Dedifferentiated amniotic fluid mesenchymal stem cell (primary cell): ENCODE results near the gene RASSF8.
"Not testable (repeated sequence)": the region's sequence is repeated elsewhere in the genome, so short reads cannot be mapped to it uniquely, and the experiment has no call there.

Experiments
- DNase-seq: peaks from one replicate; pipeline ENCODE4 v3.0.0-alpha.2; 2016; ENCODE audit errors: extremely low spot score

The RASSF8 gene

GRCh38 chr12:26057271-26057670, 98.8 kb downstream of the RASSF8 start:
- not testable (repeated sequence) for DNase-seq

GRCh38 chr12:26058308-26058707, 99.8 kb downstream of the RASSF8 start:
- DNase-seq: no peak

- DNase-seq: peak; percentile 69
These were observed 100.3 kb downstream of the RASSF8 start for GRCh38 chr12:26058818-26059217.

GRCh38 chr12:26062006-26062405, 103.5 kb downstream of the RASSF8 start:
- no peak for DNase-seq

- DNase-seq: peak; percentile 46
These were observed 104.1 kb downstream of the RASSF8 start for GRCh38 chr12:26062566-26062965.

DNA sequence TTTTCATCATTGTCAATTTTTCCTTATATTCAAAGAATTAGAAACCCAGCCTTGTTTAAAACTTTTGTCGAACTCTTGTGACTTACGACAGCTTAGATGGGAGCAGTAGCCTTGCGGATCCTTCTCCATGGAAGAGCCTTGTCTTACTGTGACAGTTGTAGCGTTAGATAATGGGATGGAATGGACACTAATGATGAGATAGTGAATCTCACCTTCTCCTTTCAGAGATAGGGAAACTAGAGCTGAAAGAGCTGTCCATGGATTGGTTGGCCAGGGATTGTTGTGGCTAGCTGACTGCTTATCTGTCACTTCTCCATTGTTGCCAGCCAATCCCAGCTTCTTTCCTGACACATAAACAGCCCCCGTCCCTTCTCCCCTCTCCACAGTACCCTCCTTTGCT, 107.0 kb downstream of the RASSF8 start:
- no peak for DNase-seq

GRCh38 chr12:26068503-26068902, 110.0 kb downstream of the RASSF8 start:
- DNase-seq: no peak

GRCh38 chr12:26069796-26070195, 111.3 kb downstream of the RASSF8 start:
- DNase-seq: no peak

DNA sequence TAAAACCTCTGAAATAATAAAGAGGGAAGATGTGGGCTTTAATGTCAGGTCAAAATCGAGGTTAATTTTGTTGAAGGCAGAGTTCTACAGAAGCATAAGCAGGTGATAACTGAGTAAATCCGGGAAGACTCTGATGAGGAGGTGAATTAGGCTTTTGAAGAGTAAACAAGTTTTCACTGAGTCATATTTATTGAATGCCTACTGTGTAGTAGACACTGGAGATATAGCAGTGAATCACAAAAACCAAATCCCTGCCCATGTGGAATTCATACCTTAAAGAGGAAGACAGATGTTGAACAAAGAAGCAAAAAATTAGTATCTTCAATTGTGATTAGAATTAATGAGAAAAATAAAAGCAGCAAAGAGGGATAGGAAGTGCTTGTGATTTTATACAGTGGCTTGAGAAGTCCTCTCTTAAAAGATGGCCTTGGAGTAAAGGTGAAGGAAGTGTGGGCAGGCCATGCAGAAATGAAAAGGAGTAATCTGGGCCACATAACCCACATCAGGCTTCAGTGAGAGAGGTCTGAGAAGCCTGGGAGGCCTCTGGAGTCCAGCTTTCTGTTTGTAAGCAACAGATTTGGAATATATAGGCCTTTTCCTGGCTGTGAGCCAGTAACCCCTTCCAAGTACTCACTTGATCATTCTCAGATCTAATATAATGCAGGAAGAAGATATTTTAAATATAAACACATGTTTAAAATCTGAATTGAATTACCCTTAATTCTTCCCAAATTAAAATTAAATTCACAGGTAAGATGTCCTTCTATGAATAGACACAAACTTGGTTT, 119.6 kb downstream of the RASSF8 start:
- no peak for DNase-seq

DNA sequence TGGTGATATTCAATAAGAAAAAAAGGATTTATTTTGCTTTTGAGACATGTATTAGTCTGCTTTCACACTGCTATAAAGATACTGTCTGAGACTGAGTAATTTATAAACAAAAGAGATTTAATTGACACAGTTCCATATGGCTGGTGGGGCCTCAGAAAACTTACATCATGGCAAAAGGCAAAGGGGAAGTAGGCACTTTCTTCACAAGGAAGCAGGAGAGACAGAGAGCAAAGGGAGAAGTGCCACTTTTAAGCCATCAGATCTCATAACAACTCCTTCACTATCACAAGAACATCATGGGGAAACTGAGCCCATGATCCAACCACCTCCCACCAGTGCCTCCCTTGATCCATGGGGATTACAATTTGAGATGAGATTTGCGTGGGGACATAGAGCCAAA, 122.4 kb downstream of the RASSF8 start:
- DNase-seq: no peak

DNA sequence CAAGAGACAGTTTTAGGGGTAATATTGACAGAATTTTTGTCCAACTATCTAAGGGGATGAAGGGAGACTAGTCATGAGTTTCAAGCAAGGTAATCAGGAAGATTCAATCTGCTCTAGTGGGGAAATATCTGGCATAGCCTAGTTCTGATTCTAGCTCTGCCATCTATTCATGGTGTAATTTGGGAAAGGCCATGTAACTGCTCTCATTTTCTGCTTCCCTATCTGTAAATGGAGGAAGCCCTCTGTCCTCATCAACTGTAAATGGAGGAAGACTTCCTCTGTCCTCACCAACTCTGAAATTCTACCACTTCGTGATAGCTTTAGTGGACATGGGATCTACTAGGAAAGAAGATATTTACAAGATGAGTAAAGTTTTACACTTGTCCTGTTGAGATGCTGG, 128.5 kb downstream of the RASSF8 start:
- no peak for DNase-seq

DNA sequence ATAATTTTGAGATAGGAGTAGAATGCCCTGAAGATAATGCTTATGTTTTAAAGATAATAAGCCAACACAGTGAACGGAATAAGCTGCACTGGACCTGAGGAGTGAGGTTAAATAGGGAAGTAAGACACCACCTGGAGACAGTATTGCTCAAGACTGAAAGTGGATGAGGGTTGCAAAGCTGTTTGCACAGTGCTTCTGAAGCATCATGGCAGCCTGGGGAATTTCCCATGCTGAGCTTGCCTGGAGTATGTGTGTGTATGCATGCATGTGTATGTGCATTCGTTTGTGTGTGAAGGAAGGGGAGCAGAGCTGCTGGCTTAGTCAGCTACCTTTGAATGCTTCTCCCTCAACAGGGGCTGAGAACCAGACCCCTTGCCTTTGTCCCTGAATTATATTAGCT, 130.5 kb downstream of the RASSF8 start:
- no peak for DNase-seq

DNA sequence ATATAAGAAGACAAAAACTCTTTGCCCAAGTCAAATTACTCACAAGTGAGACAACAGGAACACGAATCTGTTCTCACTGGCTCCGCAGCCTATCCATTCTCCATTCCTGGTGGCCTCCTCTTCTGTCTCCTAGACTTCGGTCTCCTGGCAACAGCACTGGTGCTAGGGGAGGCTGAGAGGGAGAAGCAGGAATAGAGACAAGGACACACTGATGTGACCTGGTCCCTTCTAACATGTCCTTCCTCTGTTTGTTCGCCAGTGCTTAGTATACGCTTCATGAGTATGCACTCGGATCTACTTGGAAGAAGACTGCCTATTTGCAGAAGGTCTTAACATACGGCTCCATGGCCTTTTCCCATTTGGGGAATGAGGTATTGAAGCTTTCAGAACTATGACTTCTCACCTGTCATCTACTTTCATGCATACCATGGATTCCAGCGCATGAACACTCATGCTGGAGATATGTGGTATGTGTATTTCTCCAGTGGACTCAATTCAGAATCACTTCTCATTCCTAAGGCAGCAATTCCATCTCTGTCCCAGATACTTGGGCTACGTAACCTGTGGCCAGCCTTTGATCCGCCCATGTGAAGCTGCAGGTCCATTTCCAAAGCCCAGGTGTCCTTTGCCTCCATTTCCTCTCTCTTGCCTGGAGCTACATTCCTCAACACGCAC, 132.5 kb downstream of the RASSF8 start:
- no peak for DNase-seq

- DNase-seq: no peak
These were observed 133.3 kb downstream of the RASSF8 start for GRCh38 chr12:26091822-26092221.

GRCh38 chr12:26092346-26093105, 134.0 kb downstream of the RASSF8 start:
- no peak for DNase-seq

- DNase-seq: no peak
These were observed 136.7 kb downstream of the RASSF8 start for GRCh38 chr12:26095186-26095585.

DNA sequence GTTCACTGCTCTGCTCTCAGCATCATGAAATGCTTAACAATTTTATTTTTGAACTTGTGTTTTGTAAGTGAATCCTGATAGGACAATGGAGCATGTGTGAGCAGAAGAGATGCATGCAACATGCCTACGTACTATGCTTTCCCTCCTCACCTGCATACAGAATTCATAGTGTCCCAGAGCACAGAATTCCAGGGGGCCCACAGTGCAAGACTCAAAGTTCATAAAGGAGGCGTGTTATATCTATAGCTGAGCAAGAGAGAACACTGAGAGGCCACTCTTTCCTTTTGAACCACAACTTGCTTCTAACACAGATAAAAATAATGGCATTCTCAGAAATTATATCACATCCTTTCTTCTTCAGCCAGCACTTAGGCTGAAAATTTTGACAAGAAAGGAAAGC, 137.6 kb downstream of the RASSF8 start:
- DNase-seq: no peak

DNA sequence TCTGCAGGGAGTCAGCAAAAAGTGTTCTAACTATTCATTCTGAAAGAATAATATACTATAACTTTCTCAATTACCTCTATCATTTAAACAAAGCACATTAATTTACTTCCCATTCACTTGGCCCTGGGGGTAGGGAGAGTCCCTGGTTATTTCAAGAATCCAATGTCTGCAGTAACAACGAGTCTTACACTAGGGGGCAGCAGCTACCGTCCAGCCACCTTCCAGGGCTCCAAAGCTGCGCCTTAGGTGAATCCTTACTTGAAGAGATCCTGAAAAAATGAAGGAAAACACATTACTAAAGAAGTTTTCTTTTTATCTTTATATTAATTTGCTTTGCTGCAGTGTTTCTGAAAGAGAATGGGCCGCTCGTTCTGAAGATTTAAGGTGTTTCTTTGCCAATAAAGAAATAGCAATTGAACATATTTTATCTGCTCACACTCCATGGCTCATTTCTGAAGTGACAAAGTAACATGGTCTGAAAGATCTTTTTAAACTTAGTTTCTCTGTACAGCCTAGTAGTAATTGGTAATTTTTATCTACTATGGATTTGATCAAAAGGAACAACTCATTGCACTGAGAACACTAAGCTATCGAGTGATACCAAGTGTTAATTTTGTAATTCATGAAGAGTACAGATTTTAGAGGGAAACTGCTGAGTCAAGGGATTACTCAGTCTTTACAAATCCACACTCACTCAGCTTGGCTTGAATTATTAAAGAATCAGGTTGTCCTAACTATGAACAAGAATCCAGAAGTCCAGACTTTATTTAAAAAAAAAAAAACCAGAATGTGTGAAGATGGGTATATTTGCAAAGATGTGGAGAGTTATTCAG, 138.8 kb downstream of the RASSF8 start:
- DNase-seq: peak; percentile 80

GRCh38 chr12:26100666-26101349, 142.3 kb downstream of the RASSF8 start:
- DNase-seq: no peak

DNA sequence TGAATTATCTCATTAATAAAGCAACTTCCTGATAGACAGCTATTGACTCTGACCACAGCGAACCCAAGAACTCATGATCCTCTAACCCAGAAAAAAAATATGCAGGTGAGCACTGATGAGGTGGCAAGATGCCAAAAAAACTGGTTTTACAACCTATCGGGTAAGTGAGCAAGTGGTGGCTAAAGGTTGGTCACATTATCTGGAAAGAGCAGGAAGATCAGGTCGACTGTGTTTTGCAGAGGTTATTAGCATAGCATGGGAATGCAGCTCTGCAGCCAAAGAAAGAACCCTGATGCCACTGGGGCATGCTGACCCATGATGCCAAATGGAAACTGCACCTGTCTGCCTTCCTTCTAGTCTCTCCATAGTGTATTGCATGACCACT, 142.9 kb downstream of the RASSF8 start:
- no peak for DNase-seq

- no peak for DNase-seq
These were observed 143.3 kb downstream of the RASSF8 start for GRCh38 chr12:26101763-26102162.
